ENCODE results near the gene TACSTD2.
"Not testable (repeated sequence)": the region's sequence is repeated elsewhere in the genome, so short reads cannot be mapped to it uniquely, and the experiment has no call there.

The TACSTD2 gene

DNA sequence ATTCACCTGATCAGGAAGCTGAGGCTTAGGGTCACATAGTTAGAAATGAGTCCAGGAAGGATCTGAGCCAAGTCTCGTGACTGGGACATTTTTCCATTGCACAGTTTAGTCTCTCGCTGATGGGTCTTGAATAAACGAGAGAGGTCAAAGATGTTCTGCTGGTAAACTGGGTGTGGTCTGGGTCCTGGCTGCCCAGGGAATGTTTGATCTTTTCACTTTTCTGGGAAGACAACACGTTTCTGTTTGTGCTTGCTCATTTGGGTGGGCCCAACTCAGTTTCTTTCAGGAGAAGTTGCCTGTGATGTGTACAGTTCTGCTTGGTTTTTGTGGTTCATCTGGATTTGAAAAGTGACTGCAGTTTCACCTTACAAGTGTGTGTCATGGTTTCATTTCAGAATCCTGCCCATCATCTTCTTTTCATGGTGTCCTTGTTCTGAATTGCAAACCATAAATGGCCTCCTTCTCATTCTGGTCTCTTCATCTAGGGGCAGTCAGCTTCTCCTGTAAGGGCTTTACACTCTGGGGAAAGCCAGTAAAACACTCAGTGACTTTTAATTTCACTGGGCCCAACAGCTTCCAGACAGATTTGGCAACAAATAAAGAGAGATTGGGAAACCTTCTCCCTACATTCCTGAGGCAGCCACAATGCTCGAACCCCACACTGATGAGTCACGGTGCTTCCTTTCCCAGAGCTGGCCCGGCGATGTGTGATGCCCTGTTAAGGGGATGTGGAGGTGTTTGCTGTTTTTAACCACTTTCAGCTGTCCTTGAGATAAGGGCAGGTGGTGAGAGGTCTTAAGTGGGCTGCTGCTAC is 7.2 kb upstream of the TACSTD2 start:
- in situ Hi-C loops (cut with HindIII; ENCODE audit: low sequenced_read_pairs): no loop called here
- H3K4me3 ChIP-seq (ENCODE audit: low read depth, low read length): no peak overlapping the region
- TF ChIP-seq, protein P1, sequence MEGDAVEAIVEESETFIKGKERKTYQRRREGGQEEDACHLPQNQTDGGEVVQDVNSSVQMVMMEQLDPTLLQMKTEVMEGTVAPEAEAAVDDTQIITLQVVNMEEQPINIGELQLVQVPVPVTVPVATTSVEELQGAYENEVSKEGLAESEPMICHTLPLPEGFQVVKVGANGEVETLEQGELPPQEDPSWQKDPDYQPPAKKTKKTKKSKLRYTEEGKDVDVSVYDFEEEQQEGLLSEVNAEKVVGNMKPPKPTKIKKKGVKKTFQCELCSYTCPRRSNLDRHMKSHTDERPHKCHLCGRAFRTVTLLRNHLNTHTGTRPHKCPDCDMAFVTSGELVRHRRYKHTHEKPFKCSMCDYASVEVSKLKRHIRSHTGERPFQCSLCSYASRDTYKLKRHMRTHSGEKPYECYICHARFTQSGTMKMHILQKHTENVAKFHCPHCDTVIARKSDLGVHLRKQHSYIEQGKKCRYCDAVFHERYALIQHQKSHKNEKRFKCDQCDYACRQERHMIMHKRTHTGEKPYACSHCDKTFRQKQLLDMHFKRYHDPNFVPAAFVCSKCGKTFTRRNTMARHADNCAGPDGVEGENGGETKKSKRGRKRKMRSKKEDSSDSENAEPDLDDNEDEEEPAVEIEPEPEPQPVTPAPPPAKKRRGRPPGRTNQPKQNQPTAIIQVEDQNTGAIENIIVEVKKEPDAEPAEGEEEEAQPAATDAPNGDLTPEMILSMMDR (IDR thresholded peaks at IDR 0.05; ENCODE audit: low read depth, low read length, missing control alignments): no peak
- peak; percentile 94 for DNase-seq (ENCODE audit: low read depth)

DNA sequence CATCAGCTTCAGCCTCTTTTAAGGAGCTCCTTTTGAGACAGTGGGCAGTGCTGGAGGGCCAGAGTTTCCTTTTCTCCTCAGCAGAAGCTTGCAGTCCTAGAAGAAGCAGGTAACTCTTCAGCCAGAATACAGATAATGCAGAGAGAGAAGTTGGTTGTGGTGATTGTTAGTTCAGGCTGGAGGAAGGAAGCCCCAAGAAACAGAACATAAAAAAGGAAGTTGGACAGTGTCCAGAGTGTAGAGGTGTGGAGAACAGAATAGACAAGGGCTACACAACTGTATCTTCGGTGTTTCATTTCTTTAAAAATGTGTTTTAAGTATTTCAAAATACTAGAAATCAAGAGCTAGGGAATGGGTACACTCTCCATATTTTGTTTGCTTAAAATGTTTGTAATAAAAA is 6.4 kb upstream of the TACSTD2 start:
- H3K4me3 ChIP-seq (ENCODE audit: low read depth, low read length): no peak overlapping the region
- TF ChIP-seq, protein P1 (IDR thresholded peaks at IDR 0.05; ENCODE audit: low read depth, low read length, missing control alignments): no peak
- in situ Hi-C loops (cut with HindIII; ENCODE audit: low sequenced_read_pairs): no loop called here
- DNase-seq (ENCODE audit: low read depth): no peak

DNA sequence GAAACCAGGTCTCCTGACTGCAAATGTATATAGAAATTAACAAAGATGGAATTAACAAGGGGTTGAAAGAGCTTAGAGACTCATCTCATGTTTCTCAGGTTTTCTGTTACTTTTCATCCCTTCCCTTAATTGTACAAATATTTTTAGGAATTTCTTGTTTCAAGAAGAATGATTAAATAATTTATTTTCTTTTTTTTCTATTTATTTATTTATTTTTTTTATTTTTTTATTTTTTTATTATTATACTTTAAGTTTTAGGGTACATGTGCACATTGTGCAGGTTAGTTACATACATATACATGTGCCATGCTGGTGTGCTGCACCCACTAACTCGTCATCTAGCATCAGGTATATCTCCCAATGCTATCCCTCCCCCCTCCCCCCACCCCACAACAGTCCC is 5.1 kb upstream of the TACSTD2 start:
- H3K4me3 ChIP-seq (ENCODE audit: low read depth, low read length); DNase-seq (ENCODE audit: low read depth); in situ Hi-C loops (cut with HindIII; ENCODE audit: low sequenced_read_pairs): not testable (repeated sequence)

DNA sequence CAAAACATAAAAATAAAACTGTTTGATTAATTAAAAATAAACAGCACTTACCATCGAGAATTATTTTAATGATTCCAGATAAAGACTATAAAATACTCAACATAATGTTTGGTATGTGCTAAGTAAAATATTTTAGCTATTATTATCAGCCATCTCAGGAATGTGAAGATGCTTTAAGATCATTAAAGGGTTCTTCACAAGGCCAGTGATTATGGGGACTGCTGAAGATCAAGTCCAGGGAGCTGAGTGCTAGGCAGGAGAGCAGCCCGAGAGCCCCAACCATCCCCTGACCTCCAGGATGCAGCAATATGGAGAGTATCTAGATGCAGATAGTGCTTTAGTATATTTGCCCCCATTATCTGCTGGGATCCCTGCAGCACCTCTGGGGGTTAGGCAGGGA is 4.6 kb upstream of the TACSTD2 start:
- in situ Hi-C loops (cut with HindIII; ENCODE audit: low sequenced_read_pairs): no loop called here
- TF ChIP-seq, protein P1 (IDR thresholded peaks at IDR 0.05; ENCODE audit: low read depth, low read length, missing control alignments): no peak
- DNase-seq (ENCODE audit: low read depth): no peak
- no peak overlapping the region for H3K4me3 ChIP-seq (ENCODE audit: low read depth, low read length)

DNA sequence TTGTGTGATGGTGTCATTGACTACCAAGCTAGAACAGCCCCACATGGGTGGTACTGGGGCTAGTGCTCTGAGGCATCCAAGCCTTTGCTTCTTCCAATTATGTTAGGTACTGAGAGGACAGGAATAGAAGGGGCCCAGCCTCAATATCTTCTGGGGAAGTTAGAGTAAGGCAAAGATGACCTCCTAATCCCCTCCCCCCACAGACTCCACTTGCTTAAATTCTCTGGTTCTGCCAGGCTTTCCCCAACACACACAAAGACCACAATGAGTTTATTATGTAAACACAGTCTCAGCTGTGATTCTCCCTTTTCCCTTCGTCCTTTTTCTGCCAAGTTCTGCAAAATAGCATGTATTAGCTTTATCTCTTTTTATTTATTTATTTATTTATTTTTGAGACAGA is 3.1 kb upstream of the TACSTD2 start:
- in situ Hi-C loops (cut with HindIII; ENCODE audit: low sequenced_read_pairs): no loop called here
- H3K4me3 ChIP-seq (ENCODE audit: low read depth, low read length): no peak overlapping the region
- TF ChIP-seq, protein P1 (IDR thresholded peaks at IDR 0.05; ENCODE audit: low read depth, low read length, missing control alignments): no peak
- DNase-seq (ENCODE audit: low read depth): no peak

DNA sequence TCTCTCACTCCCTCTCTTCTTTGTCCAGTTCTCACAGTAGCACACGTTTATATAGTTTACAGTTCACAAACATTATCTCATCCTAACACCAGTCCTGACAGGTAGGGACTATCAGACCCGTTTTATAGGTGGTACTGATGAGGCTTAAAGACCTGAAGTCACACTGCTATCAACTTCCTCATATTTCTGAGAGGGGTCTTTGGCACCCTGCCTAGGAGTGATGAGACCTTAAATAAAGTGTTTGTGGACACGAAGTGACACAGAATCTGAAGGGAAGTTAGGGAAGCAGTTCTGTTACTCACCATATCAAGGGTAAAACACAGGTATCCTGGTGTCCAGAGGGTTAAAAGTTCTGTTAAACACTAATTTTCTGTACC is 590 bp upstream of the TACSTD2 start:
- DNase-seq (ENCODE audit: low read depth): no peak
- TF ChIP-seq, protein P1 (IDR thresholded peaks at IDR 0.05; ENCODE audit: low read depth, low read length, missing control alignments): no peak
- no peak overlapping the region for H3K4me3 ChIP-seq (ENCODE audit: low read depth, low read length)
- in situ Hi-C loops (cut with HindIII; ENCODE audit: low sequenced_read_pairs): no loop called here

DNA sequence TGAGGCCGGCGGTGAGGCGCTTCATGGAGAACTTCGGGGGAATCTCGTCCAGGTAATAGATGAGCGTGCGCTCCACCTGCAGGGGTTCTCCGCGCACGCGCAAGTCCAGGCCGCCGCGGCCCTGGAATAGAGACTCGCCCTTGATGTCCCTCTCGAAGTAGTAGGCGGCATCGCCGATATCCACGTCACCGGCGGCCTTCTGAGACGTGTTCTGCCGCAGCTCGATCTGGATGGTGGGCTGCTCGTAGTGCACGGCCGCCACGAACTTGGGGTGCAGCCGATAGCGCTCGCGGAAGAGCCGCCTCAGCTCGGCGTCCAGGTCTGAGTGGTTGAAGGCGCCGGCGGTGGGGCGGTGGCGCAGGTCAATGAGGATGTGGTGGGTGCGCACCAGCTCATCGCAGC is 726 bp downstream of the TACSTD2 start:
- H3K4me3 ChIP-seq (ENCODE audit: low read depth, low read length): peak overlapping the region; percentile 9
- no peak for DNase-seq (ENCODE audit: low read depth)
- in situ Hi-C loops (cut with HindIII; ENCODE audit: low sequenced_read_pairs): no loop called here
- TF ChIP-seq, protein P1 (IDR thresholded peaks at IDR 0.05; ENCODE audit: low read depth, low read length, missing control alignments): no peak
